Stimulated activated naive B cell treated with anti-CD40 and anti-IgM and Interleukin-4, amounts not matched to agents 10 μg/mL and 1 μg/mL and 100 μg/mL, for 72 hours (primary cell): Measurements from ENCODE around the gene ACAD9.
"Not testable (repeated sequence)": the region's sequence is repeated elsewhere in the genome, so short reads cannot be mapped to it uniquely, and the experiment has no call there.

Source experiments
- ATAC-seq, 2 donors: fragments of 150-1000 bp; cut with Tn5 transposase; replicated peaks; 2 replicates each; pipeline ENCODE4 v1.10.0; 2021; ENCODE audit warnings: moderate library complexity in 1 of 2
- DNase-seq: peaks from one replicate; pipeline ENCODE4 v3.0.0; 2021
- H3K27ac Mint-ChIP-seq: one replicate; pipeline ENCODE4 v1.8.0; 2022; ENCODE audit warnings: mild to moderate bottlenecking, mixed read lengths
- H3K27me3 Mint-ChIP-seq, 2 donors: one replicate each; pipeline ENCODE4 v1.8.0; 2022; ENCODE audit warnings: mixed read lengths in 2 of 2
- H3K36me3 Mint-ChIP-seq, 2 donors: one replicate each; pipeline ENCODE4 v1.8.0; 2022; ENCODE audit warnings: mixed read lengths in 2 of 2, mild to moderate bottlenecking in 1 of 2
- H3K4me1 Mint-ChIP-seq, 2 donors: one replicate each; pipeline ENCODE4 v1.8.0; 2022; ENCODE audit warnings: mixed read lengths in 2 of 2, mild to moderate bottlenecking in 1 of 2
- H3K4me3 Mint-ChIP-seq, 2 donors: one replicate each; pipeline ENCODE4 v1.8.0; 2022; ENCODE audit warnings: mild to moderate bottlenecking in 2 of 2, mixed read lengths in 2 of 2, moderate library complexity in 1 of 2
- H3K9me3 Mint-ChIP-seq, 2 donors: one replicate each; pipeline ENCODE4 v1.8.0; 2022; ENCODE audit warnings: mixed read lengths in 2 of 2, mild to moderate bottlenecking in 1 of 2

Gene ACAD9

GRCh38 chr3:128872282-128872681 is 7.1 kb upstream of the ACAD9 start:
- Mint-ChIP-seq H3K4me3 (no peak overlapping the region), H3K27ac (no peak overlapping the region), H3K9me3 (no peaks in the 10 kb centered on the region), H3K36me3 (peaks cover 6 to 13% of the 10 kb centered on the region in 2 donors), H3K4me1 (peaks cover 11 to 13% of the 10 kb centered on the region in 2 donors), H3K27me3 (peaks cover 0 to 5% of the 10 kb centered on the region in 2 donors)
- ATAC-seq (no peak), DNase-seq (no peak)

- ATAC-seq (no peak), DNase-seq (no peak)
- Mint-ChIP-seq H3K27ac (no peak overlapping the region), H3K4me3 (no peak overlapping the region), H3K4me1 (peaks cover 15% of the 10 kb centered on the region in 2 donors), H3K36me3 (peaks cover 11 to 17% of the 10 kb centered on the region in 2 donors), H3K27me3 (peaks cover 0 to 5% of the 10 kb centered on the region in 2 donors), H3K9me3 (no peaks in the 10 kb centered on the region)
Measured at GRCh38 chr3:128872744-128873143, 6.7 kb upstream of the ACAD9 start.

GRCh38 chr3:128873244-128874022 is 6.0 kb upstream of the ACAD9 start:
- Mint-ChIP-seq H3K9me3 (no peaks in the 10 kb centered on the region), H3K4me1 (peaks cover 18 to 22% of the 10 kb centered on the region in 2 donors), H3K4me3 (no peak overlapping the region), H3K27ac (peak overlapping the region; percentile 37), H3K36me3 (peaks cover 13 to 20% of the 10 kb centered on the region in 2 donors), H3K27me3 (peaks cover 0 to 5% of the 10 kb centered on the region in 2 donors)
- DNase-seq (no peak), ATAC-seq (no peak)

- DNase-seq (no peak), ATAC-seq (no peak)
- peaks cover 0 to 5% of the 10 kb centered on the region in 2 donors for H3K27me3 Mint-ChIP-seq
- H3K9me3 Mint-ChIP-seq, result no peaks in the 10 kb centered on the region
- H3K4me1 Mint-ChIP-seq, result peaks cover 22 to 34% of the 10 kb centered on the region in 2 donors
- no peak overlapping the region for H3K27ac Mint-ChIP-seq
- no peak overlapping the region for H3K4me3 Mint-ChIP-seq
- H3K36me3 Mint-ChIP-seq, result peaks cover 17 to 20% of the 10 kb centered on the region in 2 donors
Measured at GRCh38 chr3:128874481-128875180, 4.8 kb upstream of the ACAD9 start.

- Mint-ChIP-seq H3K36me3 (peaks cover 11 to 12% of the 10 kb centered on the region in 2 donors), H3K4me1 (peaks cover 26 to 44% of the 10 kb centered on the region in 2 donors), H3K9me3 (no peaks in the 10 kb centered on the region), H3K27ac (no peak overlapping the region), H3K27me3 (peaks cover 0 to 5% of the 10 kb centered on the region in 2 donors), H3K4me3 (peak overlapping the region in 1 of 2 donors; percentile 2)
- ATAC-seq, result peak; percentile 68 to 72
- peak; percentile 49 for DNase-seq
Measured at GRCh38 chr3:128875556-128876120, 3.8 kb upstream of the ACAD9 start.

GRCh38 chr3:128878011-128878457 is 1.4 kb upstream of the ACAD9 start:
- H3K36me3 Mint-ChIP-seq, result peaks cover 20 to 25% of the 10 kb centered on the region in 2 donors
- H3K4me1 Mint-ChIP-seq, result peaks cover 41 to 67% of the 10 kb centered on the region in 2 donors
- ATAC-seq, result no peak
- no peak for DNase-seq
- H3K27me3 Mint-ChIP-seq, result peaks cover 0 to 5% of the 10 kb centered on the region in 2 donors
- peak overlapping the region; percentile 72 for H3K27ac Mint-ChIP-seq
- H3K4me3 Mint-ChIP-seq, result peak overlapping the region; percentile 88 to 89
- H3K9me3 Mint-ChIP-seq, result no peaks in the 10 kb centered on the region

GRCh38 chr3:128878556-128879124 is 780 bp upstream of the ACAD9 start:
- Mint-ChIP-seq H3K4me3 (peak overlapping the region; percentile 88 to 89), H3K4me1 (peaks cover 41 to 68% of the 10 kb centered on the region in 2 donors), H3K9me3 (no peaks in the 10 kb centered on the region), H3K36me3 (peaks cover 20 to 25% of the 10 kb centered on the region in 2 donors), H3K27ac (peak overlapping the region; percentile 94), H3K27me3 (peaks cover 0 to 5% of the 10 kb centered on the region in 2 donors)
- DNase-seq, result no peak
- ATAC-seq, result peak; percentile 31

GRCh38 chr3:128879991-128880390 is 571 bp downstream of the ACAD9 start:
- H3K27ac Mint-ChIP-seq, result peak overlapping the region; percentile 94
- H3K9me3 Mint-ChIP-seq, result no peaks in the 10 kb centered on the region
- peak overlapping the region; percentile 88 to 89 for H3K4me3 Mint-ChIP-seq
- peaks cover 43 to 74% of the 10 kb centered on the region in 2 donors for H3K4me1 Mint-ChIP-seq
- ATAC-seq, result no peak
- H3K36me3 Mint-ChIP-seq, result peaks cover 23 to 34% of the 10 kb centered on the region in 2 donors
- no peak for DNase-seq
- H3K27me3 Mint-ChIP-seq, result no peaks in the 10 kb centered on the region

- Mint-ChIP-seq H3K36me3 (peaks cover 24 to 35% of the 10 kb centered on the region in 2 donors), H3K4me1 (peaks cover 39 to 70% of the 10 kb centered on the region in 2 donors), H3K4me3 (peak overlapping the region; percentile 88 to 89)
Measured at GRCh38 chr3:128880455-128880854, 1.0 kb downstream of the ACAD9 start.

GRCh38 chr3:128881576-128881975 is 2.2 kb downstream of the ACAD9 start:
- DNase-seq (no peak), ATAC-seq (no peak)
- Mint-ChIP-seq H3K4me1 (peaks cover 33 to 63% of the 10 kb centered on the region in 2 donors), H3K36me3 (peaks cover 24 to 35% of the 10 kb centered on the region in 2 donors), H3K27ac (peak overlapping the region; percentile 63), H3K27me3 (no peaks in the 10 kb centered on the region), H3K4me3 (peak overlapping the region; percentile 18 to 22), H3K9me3 (no peaks in the 10 kb centered on the region)

More at GRCh38 chr3:128880455-128880854, 1.0 kb downstream of the ACAD9 start:
- not testable (repeated sequence) for H3K27me3 Mint-ChIP-seq, DNase-seq, H3K9me3 Mint-ChIP-seq, ATAC-seq
- peak overlapping the region; percentile 94 for H3K27ac Mint-ChIP-seq

- H3K4me1 Mint-ChIP-seq, result peaks cover 31 to 60% of the 10 kb centered on the region in 2 donors
Measured at GRCh38 chr3:128882719-128883118, 3.3 kb downstream of the ACAD9 start.

GRCh38 chr3:128884992-128885391 is 5.6 kb downstream of the ACAD9 start:
- H3K4me1 Mint-ChIP-seq, result peaks cover 24 to 37% of the 10 kb centered on the region in 2 donors
- no peak overlapping the region for H3K27ac Mint-ChIP-seq
- no peak for DNase-seq
- peaks cover 14 to 40% of the 10 kb centered on the region in 2 donors for H3K36me3 Mint-ChIP-seq
- no peaks in the 10 kb centered on the region for H3K9me3 Mint-ChIP-seq
- H3K4me3 Mint-ChIP-seq, result no peak overlapping the region
- no peaks in the 10 kb centered on the region for H3K27me3 Mint-ChIP-seq
- ATAC-seq, result no peak

More at GRCh38 chr3:128882719-128883118, 3.3 kb downstream of the ACAD9 start:
- Mint-ChIP-seq H3K27ac (no peak overlapping the region), H3K4me3 (no peak overlapping the region), H3K36me3 (peaks cover 20 to 36% of the 10 kb centered on the region in 2 donors), H3K27me3 (no peaks in the 10 kb centered on the region), H3K9me3 (no peaks in the 10 kb centered on the region)
- ATAC-seq (no peak), DNase-seq (no peak)

- H3K4me3 Mint-ChIP-seq, result no peak overlapping the region
- H3K4me1 Mint-ChIP-seq, result no peaks in the 10 kb centered on the region
- no peak for DNase-seq
- no peak for ATAC-seq
- H3K27me3 Mint-ChIP-seq, result no peaks in the 10 kb centered on the region
- H3K9me3 Mint-ChIP-seq, result no peaks in the 10 kb centered on the region
- peak overlapping the region; percentile 57 for H3K27ac Mint-ChIP-seq
- peaks cover 10 to 34% of the 10 kb centered on the region in 2 donors for H3K36me3 Mint-ChIP-seq
Measured at GRCh38 chr3:128889139-128889894, 9.9 kb downstream of the ACAD9 start.
